Dermis microvascular lymphatic vessel endothelial cell (primary cell): ENCODE results near the gene ATP6V0A1. TPM values are rescaled to one million over a fixed set of nuclear protein-coding genes. Genes with fewer than 3 reads are reported as not detected.
A peak's percentile ranks its signal among the peaks of the same experiment; 100 is the strongest.

Experiments used
- DNase-seq, 2 donors: peaks; one replicate each; pipeline versions ENCODE4 v3.0.0 to v3.0.0-alpha.2; 2010; ENCODE audit warnings: low read depth in 2 of 2
- total RNA-seq: library from RNA; depleted of rRNA; stranded (reverse); fragments of >200 nt; gene quantifications from 2 replicates; pipeline ENCODE4 v1.2.1, GENCODE V29; 2014

ATP6V0A1 gene
- total RNA-seq = 16.0 and 20.2 TPM in 2 replicates

- DNase-seq = peak; percentile 70 to 89
Observed at GRCh38 chr17:42458497-42459255, at the start of gene ATP6V0A1. Gene ATP6V0A1, plus strand, starts transcription at chr17:42458878. Its CDS starts 2,017 bp downstream, at chr17:42460895.

- peak in 1 of 2 donors; percentile 81 for DNase-seq
Observed at GRCh38 chr17:42409523-42410318, 49.0 kb upstream of the ATP6V0A1 start.

GRCh38 chr17:42410319-42410685 is 48.4 kb upstream of the ATP6V0A1 start:
- DNase-seq = no peak

- DNase-seq = no peak
Observed at GRCh38 chr17:42411361-42411760, 47.3 kb upstream of the ATP6V0A1 start.

GRCh38 chr17:42411905-42412679 is 46.6 kb upstream of the ATP6V0A1 start:
- DNase-seq = no peak

GRCh38 chr17:42413464-42414040 is 45.1 kb upstream of the ATP6V0A1 start:
- no peak for DNase-seq

- DNase-seq = peak in 1 of 2 donors; percentile 43
Observed at GRCh38 chr17:42414704-42415409, 43.8 kb upstream of the ATP6V0A1 start.

GRCh38 chr17:42417981-42418380 is 40.7 kb upstream of the ATP6V0A1 start:
- peak in 1 of 2 donors; percentile 38 for DNase-seq

GRCh38 chr17:42421136-42421506 is 37.6 kb upstream of the ATP6V0A1 start:
- DNase-seq = no peak

GRCh38 chr17:42421507-42422338 is 37.0 kb upstream of the ATP6V0A1 start:
- DNase-seq = peak in 1 of 2 donors; percentile 65

GRCh38 chr17:42422412-42422957 is 36.2 kb upstream of the ATP6V0A1 start:
- peak in 1 of 2 donors; percentile 42 for DNase-seq

GRCh38 chr17:42422958-42423712 is 35.5 kb upstream of the ATP6V0A1 start, which contains the start of gene CAVIN1:
Gene CAVIN1, minus strand, starts transcription at chr17:42423256. Its CDS starts 159 bp downstream, at chr17:42423097.
- DNase-seq = peak; percentile 84 to 93

- DNase-seq = no peak
Observed at GRCh38 chr17:42423766-42424165, 34.9 kb upstream of the ATP6V0A1 start.

- DNase-seq = no peak
Observed at GRCh38 chr17:42424991-42425610, 33.6 kb upstream of the ATP6V0A1 start.

GRCh38 chr17:42428141-42428944 is 30.3 kb upstream of the ATP6V0A1 start:
- DNase-seq = peak; percentile 71 to 85

GRCh38 chr17:42429726-42430447 is 28.8 kb upstream of the ATP6V0A1 start:
- no peak for DNase-seq

GRCh38 chr17:42431758-42432161 is 26.9 kb upstream of the ATP6V0A1 start:
- DNase-seq = no peak
